GM19025 (cell line): ENCODE results near the gene EIF1.
"Not testable (repeated sequence)": the region's sequence is repeated elsewhere in the genome, so short reads cannot be mapped to it uniquely, and the experiment has no call there.

Experiments
- ATAC-seq: cut with Tn5 transposase; IDR thresholded peaks from one replicate; pipeline ENCODE4 v1.9.1; 2021; ENCODE audit warnings: mild to moderate bottlenecking, low read depth, moderate library complexity; ENCODE audit not compliant: unreplicated experiment

The EIF1 gene

GRCh38 chr17:41688641-41689496, at the start of gene EIF1:
Gene EIF1 (plus strand): TSS chr17:41688885. CDS start chr17:41689039, 154 bp downstream.
- peak; percentile 72 for ATAC-seq

GRCh38 chr17:41638941-41639340, 49.7 kb upstream of the EIF1 start:
- no peak for ATAC-seq

GRCh38 chr17:41639492-41640473, 48.9 kb upstream of the EIF1 start:
- ATAC-seq = no peak

GRCh38 chr17:41640596-41640995, 48.1 kb upstream of the EIF1 start:
- not testable (repeated sequence) for ATAC-seq

- no peak for ATAC-seq
Observed at GRCh38 chr17:41642252-41643156, 46.2 kb upstream of the EIF1 start.

GRCh38 chr17:41647038-41647813, 41.5 kb upstream of the EIF1 start:
- no peak for ATAC-seq

- no peak for ATAC-seq
Observed at GRCh38 chr17:41647940-41648410, 40.7 kb upstream of the EIF1 start.

- no peak for ATAC-seq
Observed at GRCh38 chr17:41648411-41649195, 40.1 kb upstream of the EIF1 start.

GRCh38 chr17:41649923-41650519, 38.7 kb upstream of the EIF1 start:
- no peak for ATAC-seq

- no peak for ATAC-seq
Observed at GRCh38 chr17:41650794-41651624, 37.7 kb upstream of the EIF1 start.

- no peak for ATAC-seq
Observed at GRCh38 chr17:41651625-41652460, 36.8 kb upstream of the EIF1 start.

- ATAC-seq = no peak
Observed at GRCh38 chr17:41652461-41652970, 36.2 kb upstream of the EIF1 start.

- ATAC-seq = no peak
Observed at GRCh38 chr17:41653421-41653820, 35.3 kb upstream of the EIF1 start.

- ATAC-seq = no peak
Observed at GRCh38 chr17:41653892-41654677, 34.6 kb upstream of the EIF1 start.
